HG02588 (cell line): ENCODE data around the gene SLC3A2.
"Not testable (repeated sequence)": the region's sequence is repeated elsewhere in the genome, so short reads cannot be mapped to it uniquely, and the experiment has no call there.

Experiments
- ATAC-seq: cut with Tn5 transposase; IDR thresholded peaks from one replicate; pipeline ENCODE4 v1.9.1; 2021; ENCODE audit warnings: mild to moderate bottlenecking, moderate library complexity; ENCODE audit not compliant: unreplicated experiment

Gene SLC3A2

GRCh38 chr11:62852523-62853188 lies 28.0 kb upstream of the SLC3A2 start:
- no peak for ATAC-seq

- ATAC-seq, result no peak
Measured at GRCh38 chr11:62853279-62853965, 27.3 kb upstream of the SLC3A2 start.

GRCh38 chr11:62854013-62854824 lies 26.5 kb upstream of the SLC3A2 start:
- ATAC-seq, result no peak

- no peak for ATAC-seq
Measured at GRCh38 chr11:62854825-62855570, 25.7 kb upstream of the SLC3A2 start.

- peak; percentile 85 for ATAC-seq
Measured at GRCh38 chr11:62855571-62856332, 24.9 kb upstream of the SLC3A2 start.

GRCh38 chr11:62856333-62856895 lies 24.3 kb upstream of the SLC3A2 start:
- no peak for ATAC-seq

GRCh38 chr11:62857541-62857982 lies 23.1 kb upstream of the SLC3A2 start:
- no peak for ATAC-seq

- ATAC-seq, result no peak
Measured at GRCh38 chr11:62858201-62858600, 22.5 kb upstream of the SLC3A2 start.

- ATAC-seq, result not testable (repeated sequence)
Measured at GRCh38 chr11:62859281-62859703, 21.4 kb upstream of the SLC3A2 start.

GRCh38 chr11:62860835-62861563 lies 19.7 kb upstream of the SLC3A2 start:
- no peak for ATAC-seq

GRCh38 chr11:62861564-62862192 lies 19.0 kb upstream of the SLC3A2 start:
- not testable (repeated sequence) for ATAC-seq

GRCh38 chr11:62863687-62864335 lies 16.9 kb upstream of the SLC3A2 start:
- no peak for ATAC-seq

- ATAC-seq, result no peak
Measured at GRCh38 chr11:62865635-62866034, 15.1 kb upstream of the SLC3A2 start.

- ATAC-seq, result no peak
Measured at GRCh38 chr11:62874851-62875250, 5.8 kb upstream of the SLC3A2 start.

- no peak for ATAC-seq
Measured at GRCh38 chr11:62875698-62876478, 4.8 kb upstream of the SLC3A2 start.

GRCh38 chr11:62876712-62877111 lies 4.0 kb upstream of the SLC3A2 start:
- ATAC-seq, result no peak

- ATAC-seq, result no peak
Measured at GRCh38 chr11:62879235-62879978, 1.3 kb upstream of the SLC3A2 start.
